ENCODE results near the gene DDX47. TPM values are rescaled to one million over a fixed set of nuclear protein-coding genes. Genes with fewer than 3 reads are reported as not detected.

DDX47 gene
- total RNA-seq, 1 experiment from 2014 or later, result 64.8 TPM

- TF ChIP-seq, protein P1, sequence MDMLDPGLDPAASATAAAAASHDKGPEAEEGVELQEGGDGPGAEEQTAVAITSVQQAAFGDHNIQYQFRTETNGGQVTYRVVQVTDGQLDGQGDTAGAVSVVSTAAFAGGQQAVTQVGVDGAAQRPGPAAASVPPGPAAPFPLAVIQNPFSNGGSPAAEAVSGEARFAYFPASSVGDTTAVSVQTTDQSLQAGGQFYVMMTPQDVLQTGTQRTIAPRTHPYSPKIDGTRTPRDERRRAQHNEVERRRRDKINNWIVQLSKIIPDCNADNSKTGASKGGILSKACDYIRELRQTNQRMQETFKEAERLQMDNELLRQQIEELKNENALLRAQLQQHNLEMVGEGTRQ (CRISPR knock-in tag; IDR thresholded peaks at IDR 0.05), result no peak
- TF ChIP-seq NR3C1 (CRISPR knock-in tag; conservative IDR thresholded peaks at IDR 0.05; ENCODE audit: low read depth), result no peak
- TF ChIP-seq, protein P2, sequence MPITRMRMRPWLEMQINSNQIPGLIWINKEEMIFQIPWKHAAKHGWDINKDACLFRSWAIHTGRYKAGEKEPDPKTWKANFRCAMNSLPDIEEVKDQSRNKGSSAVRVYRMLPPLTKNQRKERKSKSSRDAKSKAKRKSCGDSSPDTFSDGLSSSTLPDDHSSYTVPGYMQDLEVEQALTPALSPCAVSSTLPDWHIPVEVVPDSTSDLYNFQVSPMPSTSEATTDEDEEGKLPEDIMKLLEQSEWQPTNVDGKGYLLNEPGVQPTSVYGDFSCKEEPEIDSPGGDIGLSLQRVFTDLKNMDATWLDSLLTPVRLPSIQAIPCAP (CRISPR knock-in tag; IDR thresholded peaks at IDR 0.05), result no peak
- TF ChIP-seq TCF7 (CRISPR knock-in tag; IDR thresholded peaks at IDR 0.05; ENCODE audit: low read depth), result no peak
Measured at GRCh38 chr12:12790956-12791355, 22.2 kb upstream of the DDX47 start (continued).

- CTCF ChIA-PET, result interaction anchor here (0.5 to 0.9 kb wide), 3 partner anchors 23 to 45 kb away, joined by 3 to 4 read pairs (median 3); no protein-coding TSS in a partner anchor
Measured at GRCh38 chr12:12791756-12792369, 21.3 kb upstream of the DDX47 start.

DNA sequence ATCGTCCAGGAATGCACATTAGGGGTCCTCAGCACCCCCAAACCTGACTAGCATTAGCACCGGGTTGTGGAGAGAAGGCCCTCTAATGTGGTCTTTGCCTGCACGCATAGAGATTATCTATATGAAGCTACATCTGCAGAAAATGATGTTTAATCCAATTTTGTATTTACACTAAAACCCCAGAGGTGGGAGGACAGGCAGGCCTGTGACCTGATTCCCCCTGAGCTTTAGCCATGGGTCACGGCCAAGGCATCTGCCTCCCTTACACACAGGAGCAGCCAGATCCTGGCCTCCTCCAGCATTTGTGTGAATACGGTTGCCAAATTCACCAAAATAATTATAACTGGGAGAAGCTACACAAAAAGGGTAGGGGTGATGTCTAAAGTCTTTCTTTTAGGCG is 20.7 kb upstream of the DDX47 start:
- H3K9me3 Mint-ChIP-seq, result no peaks in the 10 kb centered on the region
- POLR2A ChIA-PET, result no interaction called here
- no peak for ATAC-seq
- CTCF ChIA-PET, result interaction anchor here (0.5 to 0.9 kb wide), 3 partner anchors 24 to 126 kb away, joined by 3 to 4 read pairs (median 4); no protein-coding TSS in a partner anchor
- H3K36me3 Mint-ChIP-seq, result no peaks in the 10 kb centered on the region
- H3K27ac Mint-ChIP-seq, result no peak overlapping the region
- TF ChIP-seq IRF2 (CRISPR knock-in tag; IDR thresholded peaks at IDR 0.05; ENCODE audit: borderline replicate concordance, low read depth), result no peak
- no peak for TF ChIP-seq ARID4B (CRISPR knock-in tag; IDR thresholded peaks at IDR 0.05; ENCODE audit: borderline replicate concordance)
- no peak for TF ChIP-seq SP1 (CRISPR knock-in tag; conservative IDR thresholded peaks at IDR 0.05)
- TF ChIP-seq PRRX2 (CRISPR knock-in tag; IDR thresholded peaks at IDR 0.05), result no peak
- TF ChIP-seq NR2C2 (CRISPR knock-in tag; IDR thresholded peaks at IDR 0.05), result no peak
- TF ChIP-seq CDX4 (CRISPR knock-in tag; IDR thresholded peaks at IDR 0.05; ENCODE audit: borderline replicate concordance), result no peak
- no peak for TF ChIP-seq SMAD3 (CRISPR knock-in tag; IDR thresholded peaks at IDR 0.05; ENCODE audit: borderline replicate concordance)
- TF ChIP-seq, protein P3, sequence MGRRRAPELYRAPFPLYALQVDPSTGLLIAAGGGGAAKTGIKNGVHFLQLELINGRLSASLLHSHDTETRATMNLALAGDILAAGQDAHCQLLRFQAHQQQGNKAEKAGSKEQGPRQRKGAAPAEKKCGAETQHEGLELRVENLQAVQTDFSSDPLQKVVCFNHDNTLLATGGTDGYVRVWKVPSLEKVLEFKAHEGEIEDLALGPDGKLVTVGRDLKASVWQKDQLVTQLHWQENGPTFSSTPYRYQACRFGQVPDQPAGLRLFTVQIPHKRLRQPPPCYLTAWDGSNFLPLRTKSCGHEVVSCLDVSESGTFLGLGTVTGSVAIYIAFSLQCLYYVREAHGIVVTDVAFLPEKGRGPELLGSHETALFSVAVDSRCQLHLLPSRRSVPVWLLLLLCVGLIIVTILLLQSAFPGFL (CRISPR knock-in tag; IDR thresholded peaks at IDR 0.05; ENCODE audit: borderline replicate concordance), result no peak
- TF ChIP-seq, protein P1 (CRISPR knock-in tag; IDR thresholded peaks at IDR 0.05), result no peak
- TF ChIP-seq GTF2I (CRISPR knock-in tag; conservative IDR thresholded peaks at IDR 0.05), result no peak
- TF ChIP-seq ESRRA (CRISPR knock-in tag; IDR thresholded peaks at IDR 0.05; ENCODE audit: borderline replicate concordance), result no peak
- TF ChIP-seq RORB (CRISPR knock-in tag; IDR thresholded peaks at IDR 0.05), result no peak
- TF ChIP-seq ZNF219 (CRISPR knock-in tag; IDR thresholded peaks at IDR 0.05; ENCODE audit: borderline replicate concordance), result no peak
- TF ChIP-seq ZNF121 (CRISPR knock-in tag; IDR thresholded peaks at IDR 0.05), result no peak
- no peak for TF ChIP-seq ZNF532 (CRISPR knock-in tag; IDR thresholded peaks at IDR 0.05; ENCODE audit: borderline replicate concordance)
- no peak for TF ChIP-seq NR3C1 (CRISPR knock-in tag; conservative IDR thresholded peaks at IDR 0.05; ENCODE audit: low read depth)
- peaks cover 17% of the 10 kb centered on the region for H3K4me1 Mint-ChIP-seq
- H3K4me3 Mint-ChIP-seq, result no peak overlapping the region
- peaks cover 15% of the 10 kb centered on the region for H3K27me3 Mint-ChIP-seq (ENCODE audit: low read depth)
- no peak for DNase-seq (ENCODE audit: low spot score)

More at GRCh38 chr12:12791756-12792369, 21.3 kb upstream of the DDX47 start:
- ATAC-seq, result peak; percentile 21
- Mint-ChIP-seq H3K9me3 (no peaks in the 10 kb centered on the region), H3K36me3 (no peaks in the 10 kb centered on the region), H3K4me1 (peaks cover 19% of the 10 kb centered on the region), H3K27ac (no peak overlapping the region), H3K27me3 (ENCODE audit: low read depth) (peaks cover 17% of the 10 kb centered on the region), H3K4me3 (no peak overlapping the region; the same call in 1 of the 2 replicates)
- no peak for DNase-seq (ENCODE audit: low spot score)
- TF ChIP-seq KAT7 (CRISPR knock-in tag; IDR thresholded peaks at IDR 0.05; ENCODE audit: borderline replicate concordance), result no peak
- no peak for TF ChIP-seq ESRRA (CRISPR knock-in tag; IDR thresholded peaks at IDR 0.05; ENCODE audit: borderline replicate concordance)
- POLR2A ChIA-PET, result no interaction called here

Data from WTC11 (cell line).